HL-60 (cell line): ENCODE data around the gene FBXO38.

ENCODE experiments used
- CTCF ChIP-seq: IDR thresholded peaks from one replicate; pipeline ENCODE4 v1.5.1; 2011; ENCODE audit warnings: low read length, control low read depth, inconsistent platforms; ENCODE audit not compliant: insufficient read depth
- POLR2AphosphoS5 ChIP-seq: IDR thresholded peaks from 2 replicates; pipeline ENCODE4 v1.6.1; 2012; ENCODE audit warnings: low read depth

- TF ChIP-seq CTCF (peak; percentile 65), POLR2AphosphoS5 (no peak)
These were observed 99.1 kb downstream of the FBXO38 start for GRCh38 chr5:148482697-148483462.
